Immature natural killer cell (primary cell): ENCODE measurements around the gene TRAF5. TPM values are rescaled to one million over a fixed set of nuclear protein-coding genes. Genes with fewer than 3 reads are reported as not detected.

Experiments used
- DNase-seq, 3 donors: peaks; one replicate each; pipeline ENCODE4 v3.0.0; 2022; ENCODE audit warnings: mixed read lengths in 1 of 3
- H3K27ac Mint-ChIP-seq, 6 donors: one replicate each; pipeline ENCODE4 v1.8.0; 2020; ENCODE audit warnings: mixed read lengths in 6 of 6, mild to moderate bottlenecking in 5 of 6, inconsistent platforms in 4 of 6, moderate library complexity in 3 of 6
- H3K27me3 Mint-ChIP-seq, 3 donors: one replicate each; pipeline ENCODE4 v1.8.0; 2020 to 2021; ENCODE audit warnings: low read depth in 3 of 3, mild to moderate bottlenecking in 3 of 3, mixed read lengths in 3 of 3, moderate library complexity in 3 of 3, inconsistent platforms in 1 of 3
- H3K36me3 Mint-ChIP-seq, 3 donors: one replicate each; pipeline ENCODE4 v1.8.0; 2020; ENCODE audit warnings: mixed read lengths in 3 of 3, inconsistent platforms in 2 of 3, mild to moderate bottlenecking in 2 of 3
- H3K4me1 Mint-ChIP-seq, 2 donors: one replicate each; pipeline ENCODE4 v1.8.0; 2020; ENCODE audit warnings: inconsistent platforms in 2 of 2, mild to moderate bottlenecking in 2 of 2, mixed read lengths in 2 of 2, moderate library complexity in 1 of 2
- H3K4me3 Mint-ChIP-seq, 5 donors: one replicate each; pipeline ENCODE4 v1.8.0; 2020; ENCODE audit warnings: mild to moderate bottlenecking in 5 of 5, mixed read lengths in 5 of 5, inconsistent platforms in 3 of 5, moderate library complexity in 3 of 5
- H3K9me3 Mint-ChIP-seq, 6 donors: one replicate each; pipeline ENCODE4 v1.8.0; 2020; ENCODE audit warnings: mild to moderate bottlenecking in 6 of 6, mixed read lengths in 6 of 6, inconsistent platforms in 4 of 6, moderate library complexity in 3 of 6
- polyA plus RNA-seq, 3 donors: library from polyadenylated mRNA; unstranded; fragments of 300-500 nt; fragmentation: Illumina TruSeq; gene quantifications; one replicate each; pipeline ENCODE4 v1.2.3, GENCODE V29; 2021

The TRAF5 gene
- polyA plus RNA-seq, 3 donors from 2014 or later, result 19.6 to 37.0 (median 21.8) TPM

DNA sequence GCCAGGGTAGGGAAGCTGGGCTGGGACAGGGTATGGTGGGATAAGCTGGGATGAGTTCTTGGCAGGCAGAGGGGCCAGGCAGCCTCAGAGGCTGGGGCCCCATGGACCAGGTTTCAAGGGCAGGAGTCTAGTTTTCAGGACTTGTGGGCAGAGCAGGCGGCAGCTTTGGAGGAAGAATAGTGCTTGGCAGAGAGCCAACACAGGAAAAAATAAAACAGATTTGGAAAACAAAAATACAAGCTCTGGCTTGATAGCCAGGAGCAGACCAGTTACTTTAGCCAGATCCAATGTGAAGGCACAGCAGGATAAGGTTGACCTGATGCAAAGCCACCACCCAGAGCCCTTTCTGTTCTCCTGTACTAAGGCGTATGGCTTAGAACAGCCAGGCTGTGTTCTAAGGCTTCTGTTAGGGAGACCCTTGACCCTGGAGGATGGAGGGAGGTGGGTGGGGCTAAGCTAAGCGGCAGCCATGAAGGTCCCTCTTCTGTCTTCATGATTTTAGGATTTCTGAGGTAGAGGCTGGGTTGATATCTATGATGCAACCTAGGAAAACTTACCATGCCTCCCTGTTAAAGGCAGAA is 5.5 kb downstream of the TRAF5 start:
- peak overlapping the region; percentile 8 to 79 (median 54) for H3K27ac Mint-ChIP-seq
- DNase-seq, result no peak
- H3K36me3 Mint-ChIP-seq, result peaks cover 0 to 5% (median 0%) of the 10 kb centered on the region in 3 donors
- H3K4me3 Mint-ChIP-seq, result no peak overlapping the region
- H3K4me1 Mint-ChIP-seq, result peaks cover 90 to 98% of the 10 kb centered on the region in 2 donors
- H3K9me3 Mint-ChIP-seq, result no peaks in the 10 kb centered on the region
- H3K27me3 Mint-ChIP-seq, result peaks cover 0 to 2% (median 2%) of the 10 kb centered on the region in 3 donors

DNA sequence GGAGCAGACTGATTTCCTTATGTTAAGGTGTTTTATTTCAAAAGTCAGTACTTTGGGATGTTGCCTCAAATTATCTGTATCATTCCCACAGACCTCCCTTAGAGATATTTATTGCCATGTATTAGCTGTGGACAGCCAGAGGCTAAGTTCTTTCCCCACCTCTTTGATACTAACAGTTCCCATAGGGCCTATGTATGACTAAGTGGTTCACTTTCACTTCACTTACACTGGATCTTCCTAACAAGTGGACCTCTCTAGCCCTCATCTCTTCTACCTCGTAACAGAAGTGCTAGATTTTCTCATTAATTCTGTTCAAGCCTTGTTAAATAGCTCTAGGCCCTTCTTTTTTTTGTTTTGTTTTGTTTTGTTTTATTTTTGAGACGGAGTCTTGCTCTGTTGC is 6.2 kb downstream of the TRAF5 start:
- H3K4me3 Mint-ChIP-seq, result no peak overlapping the region
- H3K9me3 Mint-ChIP-seq, result no peaks in the 10 kb centered on the region
- peaks cover 0 to 2% (median 2%) of the 10 kb centered on the region in 3 donors for H3K27me3 Mint-ChIP-seq
- H3K4me1 Mint-ChIP-seq, result peaks cover 91 to 98% of the 10 kb centered on the region in 2 donors
- no peak for DNase-seq
- H3K36me3 Mint-ChIP-seq, result peaks cover 0 to 5% (median 0%) of the 10 kb centered on the region in 3 donors
- H3K27ac Mint-ChIP-seq, result peak overlapping the region; percentile 8 to 79 (median 62)

DNA sequence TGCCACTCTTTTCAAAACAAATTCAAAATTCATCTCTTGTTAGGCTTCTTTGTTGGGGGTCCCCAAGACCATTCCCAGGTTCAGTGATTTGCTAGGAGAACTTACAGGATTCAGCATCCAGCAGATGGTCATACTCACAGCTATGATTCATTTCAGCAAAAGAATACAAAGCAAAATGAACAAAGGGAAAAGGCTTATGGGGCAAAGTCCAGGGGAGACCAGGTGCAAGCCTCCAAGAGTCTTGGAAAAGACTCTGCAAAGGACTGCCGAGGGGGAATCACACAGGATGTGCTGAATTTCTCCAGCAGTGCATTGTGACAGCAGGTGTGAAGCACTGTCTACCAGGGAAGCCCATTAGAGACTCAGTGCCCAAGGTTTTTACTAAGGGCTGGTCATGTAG is 7.3 kb downstream of the TRAF5 start:
- no peak for DNase-seq
- Mint-ChIP-seq H3K4me1 (peaks cover 87 to 95% of the 10 kb centered on the region in 2 donors), H3K27ac (peak overlapping the region; percentile 7 to 91 (median 66)), H3K4me3 (peak overlapping the region in 2 of 5 donors; percentile 14 to 26), H3K9me3 (no peaks in the 10 kb centered on the region), H3K36me3 (peaks cover 0 to 5% (median 0%) of the 10 kb centered on the region in 3 donors), H3K27me3 (peaks cover 0 to 2% (median 2%) of the 10 kb centered on the region in 3 donors)

DNA sequence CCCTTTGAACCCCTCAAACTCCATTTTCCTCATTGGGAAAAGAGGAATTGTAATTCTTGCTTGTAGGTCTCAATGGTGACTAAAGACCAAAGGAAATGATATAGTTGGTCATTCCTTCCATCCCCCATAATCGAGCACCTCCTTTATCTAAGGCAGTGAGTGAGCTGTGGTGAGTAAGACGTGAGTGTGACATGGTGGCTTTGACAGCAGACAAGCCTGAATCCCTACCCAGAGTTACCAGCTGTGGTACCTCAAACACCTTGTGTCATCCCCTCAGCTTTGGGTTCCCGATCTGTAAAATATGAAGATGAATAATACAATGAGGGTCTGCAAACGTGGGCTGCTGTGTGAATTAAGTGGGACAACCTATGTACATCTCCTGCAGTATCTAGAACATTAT is 8.4 kb downstream of the TRAF5 start:
- Mint-ChIP-seq H3K27me3 (peaks cover 0 to 2% (median 2%) of the 10 kb centered on the region in 3 donors), H3K4me1 (peaks cover 87 to 94% of the 10 kb centered on the region in 2 donors), H3K9me3 (no peaks in the 10 kb centered on the region), H3K36me3 (peaks cover 0 to 5% (median 0%) of the 10 kb centered on the region in 3 donors), H3K4me3 (peak overlapping the region; percentile 67 to 84 (median 73)), H3K27ac (peak overlapping the region; percentile 60 to 91 (median 87))
- DNase-seq, result peak; percentile 30 to 44 (median 32)

DNA sequence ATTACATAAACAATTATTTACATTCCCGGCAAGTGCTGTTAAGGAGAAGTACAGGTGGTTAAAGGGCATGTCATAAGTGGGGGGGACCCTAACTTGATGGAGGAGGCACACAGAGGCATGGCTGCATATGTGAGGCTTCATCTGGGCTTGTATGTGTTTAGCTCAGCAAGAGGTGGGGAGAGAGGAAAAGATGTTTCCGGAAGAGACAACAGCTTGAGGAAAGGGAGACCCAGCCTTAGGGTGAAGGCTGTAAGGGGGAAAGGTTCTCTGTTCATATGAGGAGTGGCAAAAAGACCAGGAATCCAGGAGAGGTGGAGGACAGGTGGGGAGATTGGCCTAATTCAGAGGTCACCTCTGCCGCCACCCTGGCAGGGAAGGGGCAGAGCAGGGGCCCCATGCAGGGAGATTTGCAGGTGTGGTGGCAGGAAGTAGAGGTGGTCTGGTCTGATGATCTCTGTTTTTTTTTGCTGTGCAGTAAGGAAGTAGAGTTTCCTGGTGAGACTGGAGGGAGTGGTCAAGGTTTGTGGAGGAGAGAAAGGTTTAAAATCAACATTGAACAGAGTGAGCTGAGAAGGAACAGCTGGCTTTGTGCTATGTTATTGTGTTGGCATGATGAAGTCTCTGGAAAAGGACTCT is 9.0 kb downstream of the TRAF5 start:
- Mint-ChIP-seq H3K36me3 (peaks cover 0 to 5% (median 0%) of the 10 kb centered on the region in 3 donors), H3K4me1 (peaks cover 82 to 89% of the 10 kb centered on the region in 2 donors), H3K9me3 (no peaks in the 10 kb centered on the region), H3K4me3 (peak overlapping the region; percentile 67 to 84 (median 73)), H3K27me3 (peaks cover 0 to 2% (median 2%) of the 10 kb centered on the region in 3 donors), H3K27ac (peak overlapping the region; percentile 60 to 91 (median 87))
- peak in 2 of 3 donors; percentile 37 to 40 for DNase-seq

DNA sequence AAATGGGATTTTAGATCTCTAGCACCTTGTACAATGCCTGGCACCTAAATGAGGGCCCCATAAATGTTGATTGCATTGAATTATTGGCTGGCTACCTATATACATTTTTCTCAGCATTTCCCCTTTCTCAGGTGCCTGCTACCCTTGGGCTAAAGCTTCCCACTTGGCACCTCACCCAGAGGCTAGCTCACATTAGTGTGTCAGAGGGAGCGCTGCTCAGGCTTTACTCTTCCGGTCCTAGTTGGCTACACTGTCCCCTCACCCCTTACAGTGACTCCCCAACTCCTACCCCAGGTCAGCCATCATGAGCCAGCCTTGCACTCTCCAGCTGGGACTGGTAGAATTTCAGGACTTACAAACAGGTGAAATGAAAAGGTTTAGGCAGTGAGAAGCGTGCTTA is 9.5 kb downstream of the TRAF5 start:
- Mint-ChIP-seq H3K9me3 (no peaks in the 10 kb centered on the region), H3K36me3 (peaks cover 0 to 5% (median 0%) of the 10 kb centered on the region in 3 donors), H3K4me1 (peaks cover 82 to 89% of the 10 kb centered on the region in 2 donors), H3K4me3 (peak overlapping the region; percentile 67 to 84 (median 73)), H3K27ac (peak overlapping the region; percentile 60 to 91 (median 87)), H3K27me3 (peaks cover 0 to 2% (median 2%) of the 10 kb centered on the region in 3 donors)
- DNase-seq, result no peak

DNA sequence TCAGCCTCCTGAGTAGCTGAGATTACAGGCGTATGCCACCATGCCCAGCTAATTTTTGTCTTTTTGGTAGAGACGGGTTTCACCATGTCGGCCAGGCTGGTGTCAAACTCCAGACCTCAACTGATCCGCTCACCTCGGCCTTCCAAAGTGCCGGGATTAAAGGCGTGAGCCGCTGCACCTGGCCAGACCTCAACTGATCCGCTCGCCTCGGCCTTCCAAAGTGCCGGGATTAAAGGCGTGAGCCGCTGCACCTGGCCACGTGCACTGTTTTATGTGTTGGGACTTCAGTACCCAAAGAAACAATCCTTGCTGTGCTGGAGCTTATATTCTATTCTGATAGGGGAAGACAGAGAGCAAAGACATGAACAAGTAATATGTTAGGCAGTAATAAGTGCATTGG is 10.1 kb downstream of the TRAF5 start:
- DNase-seq, result no peak
- peak overlapping the region; percentile 27 to 91 (median 80) for H3K27ac Mint-ChIP-seq
- H3K4me3 Mint-ChIP-seq, result peak overlapping the region; percentile 24 to 84 (median 73)
- no peaks in the 10 kb centered on the region for H3K9me3 Mint-ChIP-seq
- peaks cover 85 to 89% of the 10 kb centered on the region in 2 donors for H3K4me1 Mint-ChIP-seq
- peaks cover 0 to 5% (median 0%) of the 10 kb centered on the region in 3 donors for H3K36me3 Mint-ChIP-seq
- peaks cover 0 to 2% (median 2%) of the 10 kb centered on the region in 3 donors for H3K27me3 Mint-ChIP-seq

DNA sequence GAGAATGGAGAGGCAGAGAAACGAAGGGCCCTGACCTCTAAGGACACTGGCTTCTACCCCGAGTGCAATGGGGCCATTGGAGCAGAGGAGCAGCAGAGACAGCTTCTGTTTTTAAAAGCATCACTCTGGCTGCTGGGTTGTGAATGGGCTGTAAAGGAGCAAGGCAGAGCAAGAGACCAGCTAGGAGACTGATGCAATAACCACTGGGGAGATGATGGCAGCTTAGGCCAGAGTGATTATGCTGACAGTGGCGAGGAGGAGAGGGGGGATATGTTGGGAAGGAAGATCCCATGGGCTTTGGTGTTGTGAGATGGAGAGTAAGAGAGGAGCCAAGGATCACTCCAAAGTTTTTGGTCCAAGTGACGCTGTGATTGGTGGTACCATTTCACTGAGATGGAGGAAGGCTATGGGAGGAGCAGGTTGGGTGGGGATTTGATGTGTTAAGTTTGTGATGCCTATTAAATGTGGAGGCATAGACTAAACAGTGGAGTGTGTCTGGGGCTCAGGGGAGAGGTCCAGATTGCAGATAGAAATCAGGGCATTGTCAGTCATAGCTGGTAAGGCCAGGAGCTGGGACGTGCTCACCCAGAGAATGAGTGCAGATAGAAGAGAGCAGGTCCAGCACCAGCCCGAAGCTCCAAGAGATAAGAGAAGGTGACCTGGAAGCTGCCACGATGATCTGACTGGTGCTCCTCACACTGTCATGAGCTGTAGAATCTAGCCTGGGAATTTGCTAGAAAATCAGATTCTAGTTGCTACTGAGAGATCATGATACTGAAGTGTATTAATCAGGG is 11.0 kb downstream of the TRAF5 start:
- Mint-ChIP-seq H3K4me3 (peak overlapping the region in 3 of 5 donors; percentile 1 to 57 (median 14)), H3K27ac (peak overlapping the region; percentile 27 to 91 (median 74)), H3K27me3 (peaks cover 0 to 2% (median 2%) of the 10 kb centered on the region in 3 donors), H3K4me1 (peaks cover 82 to 89% of the 10 kb centered on the region in 2 donors), H3K36me3 (peaks cover 0 to 5% (median 0%) of the 10 kb centered on the region in 3 donors), H3K9me3 (no peaks in the 10 kb centered on the region)
- no peak for DNase-seq

DNA sequence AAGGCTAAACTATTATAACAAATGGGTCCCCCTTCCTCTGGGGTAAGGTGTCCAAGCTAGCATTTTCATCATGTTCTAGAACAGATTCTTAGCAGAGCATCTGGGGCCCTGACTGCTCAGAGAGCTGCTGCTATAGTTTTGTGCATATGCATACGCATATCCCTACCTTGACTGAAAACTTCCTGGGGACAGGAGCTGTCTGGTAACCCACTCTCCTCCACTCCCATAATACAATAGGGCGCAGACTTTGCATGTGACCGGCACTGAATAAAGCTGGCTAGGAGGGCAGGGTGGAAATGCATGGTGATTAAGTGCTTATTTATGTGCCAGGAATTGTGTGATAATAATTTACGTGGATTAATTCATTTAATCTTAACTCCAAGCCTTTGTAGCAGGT is 11.6 kb downstream of the TRAF5 start:
- Mint-ChIP-seq H3K36me3 (peaks cover 0 to 5% (median 0%) of the 10 kb centered on the region in 3 donors), H3K4me3 (no peak overlapping the region)

DNA sequence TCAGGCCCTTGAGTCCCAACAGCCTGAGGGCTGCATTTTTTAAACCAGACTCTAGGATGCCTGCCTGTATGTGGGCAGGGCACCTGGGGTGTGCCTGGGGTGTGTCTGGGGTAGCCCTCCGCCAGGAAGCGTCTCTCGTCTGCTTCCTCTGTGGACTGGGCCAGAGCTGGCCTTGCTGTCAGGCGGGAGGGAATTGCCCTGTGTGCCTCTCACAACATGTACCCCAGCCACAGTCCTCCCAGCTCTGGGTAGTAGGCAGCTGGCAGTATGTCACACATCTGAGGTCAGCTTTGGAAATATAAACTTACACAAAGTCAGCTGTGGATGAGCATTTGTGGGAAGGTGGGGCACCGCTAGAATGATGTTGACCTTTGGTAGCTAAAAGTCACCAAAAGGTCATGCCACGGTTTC is 13.0 kb downstream of the TRAF5 start:
- peak overlapping the region in 5 of 6 donors; percentile 48 to 81 (median 65) for H3K27ac Mint-ChIP-seq
- peaks cover 82 to 89% of the 10 kb centered on the region in 2 donors for H3K4me1 Mint-ChIP-seq
- H3K36me3 Mint-ChIP-seq, result peaks cover 0 to 5% (median 0%) of the 10 kb centered on the region in 3 donors
- no peak overlapping the region for H3K4me3 Mint-ChIP-seq
- no peaks in the 10 kb centered on the region for H3K9me3 Mint-ChIP-seq
- no peak for DNase-seq
- peaks cover 0 to 2% (median 2%) of the 10 kb centered on the region in 3 donors for H3K27me3 Mint-ChIP-seq

More for the DNA sequence above, 11.6 kb downstream of the TRAF5 start:
- DNase-seq, result no peak
- Mint-ChIP-seq H3K9me3 (no peaks in the 10 kb centered on the region), H3K27me3 (peaks cover 0 to 2% (median 2%) of the 10 kb centered on the region in 3 donors), H3K4me1 (peaks cover 83 to 88% of the 10 kb centered on the region in 2 donors), H3K27ac (peak overlapping the region in 4 of 6 donors; percentile 19 to 87 (median 71))

DNA sequence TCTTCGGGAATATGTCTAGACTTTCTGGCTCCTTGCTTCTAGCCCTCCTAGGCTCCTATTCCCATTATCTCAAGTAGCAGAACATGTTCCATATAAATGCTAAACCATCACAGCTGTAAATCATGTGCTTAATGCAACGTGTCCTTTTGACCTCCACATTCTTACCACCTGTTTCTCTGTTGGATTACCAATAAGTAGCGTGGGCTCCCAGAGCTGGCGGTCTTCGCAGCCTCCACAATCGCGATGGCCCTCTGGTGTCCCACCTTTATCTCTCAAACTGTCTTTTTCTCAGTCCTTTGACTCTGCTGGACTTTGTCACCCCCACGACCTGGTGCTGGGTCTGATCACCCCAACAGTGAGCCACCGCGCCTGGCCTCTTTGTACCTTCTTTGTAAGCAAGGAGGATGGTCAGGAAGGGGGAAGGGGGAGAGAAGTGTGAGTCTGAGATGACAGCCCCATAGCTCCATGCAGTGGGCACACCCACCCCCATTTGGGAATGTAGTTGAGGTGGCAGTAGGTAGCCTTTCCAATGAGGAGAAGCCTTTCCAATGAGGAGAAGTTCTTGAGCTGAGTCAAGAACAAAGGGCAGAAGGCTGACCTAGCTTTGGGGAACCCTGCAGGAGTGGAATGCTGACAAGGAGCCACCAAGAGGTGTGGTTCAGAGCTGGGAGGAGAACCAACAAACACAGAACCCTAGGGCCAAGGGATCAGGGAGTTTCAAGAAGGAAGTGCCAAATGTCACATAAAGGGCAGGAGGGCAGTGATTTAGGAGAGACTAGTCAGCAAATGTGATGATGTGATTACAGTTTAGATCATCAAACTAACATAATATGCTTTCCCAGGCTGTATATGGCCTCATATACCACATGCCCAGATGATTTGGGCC is 14.2 kb downstream of the TRAF5 start:
- Mint-ChIP-seq H3K36me3 (no peaks in the 10 kb centered on the region), H3K27me3 (peaks cover 0 to 2% (median 0%) of the 10 kb centered on the region in 3 donors), H3K4me3 (no peak overlapping the region), H3K27ac (peak overlapping the region in 4 of 6 donors; percentile 12 to 65 (median 48)), H3K4me1 (peaks cover 72 to 85% of the 10 kb centered on the region in 2 donors), H3K9me3 (no peaks in the 10 kb centered on the region)
- no peak for DNase-seq

DNA sequence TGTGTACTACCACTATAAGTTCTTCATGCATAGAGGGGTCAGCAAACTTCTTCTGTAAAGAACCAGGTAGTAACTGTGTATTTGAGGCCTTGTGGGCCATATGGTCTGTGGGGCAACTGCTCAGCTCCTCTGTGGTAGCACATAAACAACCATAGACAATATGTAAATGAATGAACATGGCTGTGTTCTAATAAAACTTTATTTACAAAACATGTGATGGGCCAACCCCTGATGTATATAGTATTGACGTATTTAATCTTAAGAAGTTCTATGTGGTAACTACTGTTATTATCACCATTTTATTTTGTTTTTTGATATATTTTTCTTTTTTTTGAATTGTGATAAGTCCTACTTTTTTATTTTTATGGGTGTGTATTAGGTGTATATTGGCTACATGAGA is 15.4 kb downstream of the TRAF5 start:
- Mint-ChIP-seq H3K4me3 (no peak overlapping the region), H3K27ac (no peak overlapping the region), H3K27me3 (peaks cover 0 to 2% (median 0%) of the 10 kb centered on the region in 3 donors), H3K4me1 (peaks cover 66 to 85% of the 10 kb centered on the region in 2 donors), H3K9me3 (no peaks in the 10 kb centered on the region), H3K36me3 (no peaks in the 10 kb centered on the region)
- no peak for DNase-seq
